ENCODE results near the gene TMEM119.

TMEM119 gene

GRCh38 chr12:108585864-108586263, 12.0 kb downstream of the TMEM119 start:
- Histone ChIP-seq H3K9me3 (no peaks in the 10 kb centered on the region), H3K27me3 (no peaks in the 10 kb centered on the region), H3K4me3 (no peak overlapping the region), H4K20me1 (no peaks in the 10 kb centered on the region), H3K4me2 (no peak overlapping the region), H3K4me1 (peaks cover 37% of the 10 kb centered on the region), H3K27ac (no peak overlapping the region), H3K9ac (no peak overlapping the region), H3K36me3 (no peaks in the 10 kb centered on the region)
- TF ChIP-seq Cebpa-rat (IDR thresholded peaks at IDR 0.05) = no peak

GRCh38 chr12:108584456-108585065, 13.3 kb downstream of the TMEM119 start:
- no peaks in the 10 kb centered on the region for H3K36me3 ChIP-seq
- H3K9me3 ChIP-seq = no peaks in the 10 kb centered on the region
- H3K4me1 ChIP-seq = peaks cover 47% of the 10 kb centered on the region
- H3K27ac ChIP-seq = no peak overlapping the region
- H3K4me2 ChIP-seq = peak overlapping the region; percentile 68; the same call in 1 of the 2 replicates
- no peak for TF ChIP-seq Cebpa-rat (IDR thresholded peaks at IDR 0.05)
- H3K4me3 ChIP-seq = no peak overlapping the region
- no peaks in the 10 kb centered on the region for H3K27me3 ChIP-seq
- no peaks in the 10 kb centered on the region for H4K20me1 ChIP-seq
- H3K9ac ChIP-seq = no peak overlapping the region

- Histone ChIP-seq H3K36me3 (no peaks in the 10 kb centered on the region), H3K9ac (no peak overlapping the region), H4K20me1 (no peaks in the 10 kb centered on the region), H3K27me3 (no peaks in the 10 kb centered on the region), H3K4me3 (no peak overlapping the region), H3K4me1 (peaks cover 47% of the 10 kb centered on the region), H3K27ac (no peak overlapping the region), H3K9me3 (no peaks in the 10 kb centered on the region), H3K4me2 (peak overlapping the region; percentile 68)
- TF ChIP-seq Cebpa-rat (IDR thresholded peaks at IDR 0.05) = no peak
Measured at GRCh38 chr12:108583991-108584390, 13.9 kb downstream of the TMEM119 start.

GRCh38 chr12:108582978-108583770, 14.7 kb downstream of the TMEM119 start:
- no peak overlapping the region for H3K4me3 ChIP-seq
- no peak overlapping the region for H3K27ac ChIP-seq
- H3K9ac ChIP-seq = no peak overlapping the region
- H3K9me3 ChIP-seq = no peaks in the 10 kb centered on the region
- peak overlapping the region; percentile 68 for H3K4me2 ChIP-seq
- H3K36me3 ChIP-seq = no peaks in the 10 kb centered on the region
- no peaks in the 10 kb centered on the region for H4K20me1 ChIP-seq
- H3K27me3 ChIP-seq = no peaks in the 10 kb centered on the region
- no peak for TF ChIP-seq Cebpa-rat (IDR thresholded peaks at IDR 0.05)
- H3K4me1 ChIP-seq = peaks cover 45% of the 10 kb centered on the region

GRCh38 chr12:108582509-108582908, 15.4 kb downstream of the TMEM119 start:
- no peak overlapping the region for H3K27ac ChIP-seq
- peaks cover 46% of the 10 kb centered on the region for H3K4me1 ChIP-seq
- no peak for TF ChIP-seq Cebpa-rat (IDR thresholded peaks at IDR 0.05)
- H3K4me3 ChIP-seq = no peak overlapping the region
- no peaks in the 10 kb centered on the region for H3K27me3 ChIP-seq
- H4K20me1 ChIP-seq = no peaks in the 10 kb centered on the region
- H3K4me2 ChIP-seq = peak overlapping the region; percentile 68
- no peaks in the 10 kb centered on the region for H3K36me3 ChIP-seq
- no peaks in the 10 kb centered on the region for H3K9me3 ChIP-seq
- H3K9ac ChIP-seq = no peak overlapping the region

GRCh38 chr12:108581311-108582227, 16.3 kb downstream of the TMEM119 start:
- no peak for TF ChIP-seq Cebpa-rat (IDR thresholded peaks at IDR 0.05)
- Histone ChIP-seq H3K27me3 (no peaks in the 10 kb centered on the region), H4K20me1 (no peaks in the 10 kb centered on the region), H3K4me2 (no peak overlapping the region), H3K9me3 (no peaks in the 10 kb centered on the region), H3K4me1 (peaks cover 55% of the 10 kb centered on the region), H3K36me3 (no peaks in the 10 kb centered on the region), H3K9ac (no peak overlapping the region), H3K4me3 (no peak overlapping the region), H3K27ac (no peak overlapping the region)

- Histone ChIP-seq H3K27me3 (no peaks in the 10 kb centered on the region), H3K9ac (no peak overlapping the region), H3K36me3 (no peaks in the 10 kb centered on the region), H4K20me1 (no peaks in the 10 kb centered on the region), H3K9me3 (no peaks in the 10 kb centered on the region), H3K4me1 (peaks cover 66% of the 10 kb centered on the region), H3K4me3 (no peak overlapping the region), H3K27ac (no peak overlapping the region), H3K4me2 (0 out of 2 replicates have a peak overlapping the region, but pooled peaks have one; percentile 57)
- no peak for TF ChIP-seq Cebpa-rat (IDR thresholded peaks at IDR 0.05)
Measured at GRCh38 chr12:108580531-108580930, 17.4 kb downstream of the TMEM119 start.

GRCh38 chr12:108578813-108579212, 19.1 kb downstream of the TMEM119 start:
- H3K9me3 ChIP-seq = no peaks in the 10 kb centered on the region
- peaks cover 76% of the 10 kb centered on the region for H3K4me1 ChIP-seq
- H3K9ac ChIP-seq = no peak overlapping the region
- H3K27me3 ChIP-seq = no peaks in the 10 kb centered on the region
- no peak for TF ChIP-seq Cebpa-rat (IDR thresholded peaks at IDR 0.05)
- peak overlapping the region; percentile 57 for H3K4me2 ChIP-seq
- H4K20me1 ChIP-seq = no peaks in the 10 kb centered on the region
- H3K36me3 ChIP-seq = no peaks in the 10 kb centered on the region
- 0 out of 2 replicates have a peak overlapping the region, but pooled peaks have one; percentile 26 for H3K27ac ChIP-seq
- H3K4me3 ChIP-seq = no peak overlapping the region

- TF ChIP-seq Cebpa-rat (IDR thresholded peaks at IDR 0.05) = no peak
- Histone ChIP-seq H3K9ac (no peak overlapping the region), H3K36me3 (no peaks in the 10 kb centered on the region), H3K4me2 (no peak overlapping the region), H3K27me3 (no peaks in the 10 kb centered on the region), H3K4me1 (peaks cover 76% of the 10 kb centered on the region), H3K27ac (no peak overlapping the region), H3K4me3 (no peak overlapping the region), H3K9me3 (no peaks in the 10 kb centered on the region), H4K20me1 (no peaks in the 10 kb centered on the region)
Measured at GRCh38 chr12:108578264-108578663, 19.6 kb downstream of the TMEM119 start.

All from BLaER1 (cell line).